ENCODE measurements around the gene ZNF318. TPM values are rescaled to one million over a fixed set of nuclear protein-coding genes. Genes with fewer than 3 reads are reported as not detected.
"Not testable (repeated sequence)": the region's sequence is repeated elsewhere in the genome, so short reads cannot be mapped to it uniquely, and the experiment has no call there.

Gene ZNF318
- total and polyA plus RNA-seq, 2 donors (not counting 3 experiments of a cell fraction or from before 2014, with no cell fraction given) = 7.1 to 13.6 TPM

- Histone ChIP-seq H3K4me1 (ENCODE audit: control insufficient read depth, extremely low read depth, insufficient read depth, low read length) (no peaks in the 10 kb centered on the region), H3K27me3 (ENCODE audit: control insufficient read depth in 2 of 2, insufficient read depth in 2 of 2, low read length in 2 of 2) (peaks cover 9 to 10% of the 10 kb centered on the region in 2 experiments), H3K4me3 (replicated peaks in 1 of 3; ENCODE audit: insufficient read depth in 1 of 3, low read depth in 1 of 3, low read length in 3 of 3) (no peak overlapping the region), H4K20me1 (replicated peaks; ENCODE audit: control insufficient read depth, extremely low read depth, insufficient read depth, low read length) (no peaks in the 10 kb centered on the region), H3K9ac (replicated peaks; ENCODE audit: extremely low read depth, insufficient read depth, low read length) (no peak overlapping the region), H2AFZ (ENCODE audit: low read depth, low read length) (no peak overlapping the region), H3K4me2 (ENCODE audit: insufficient read depth, low read length) (no peak overlapping the region), H3K79me2 (ENCODE audit: control insufficient read depth, insufficient read depth, low read length) (no peaks in the 10 kb centered on the region), H3K36me3 (ENCODE audit: control insufficient read depth in 2 of 2, extremely low read depth in 1 of 2, insufficient read depth in 2 of 2, low read length in 2 of 2) (no peaks in the 10 kb centered on the region), H3K27ac (ENCODE audit: insufficient read depth, low read depth, low read length) (no peak overlapping the region), H3K9me3 (replicated peaks; ENCODE audit: control insufficient read depth, insufficient read depth, low read length) (no peaks in the 10 kb centered on the region), H3K9me1 (replicated peaks; ENCODE audit: control insufficient read depth, extremely low read depth, insufficient read depth, low read length) (no peaks in the 10 kb centered on the region)
- no peak for TF ChIP-seq EZH2 (IDR thresholded peaks at IDR 0.05; ENCODE audit: borderline replicate concordance, low read depth, low read length, severe bottlenecking)
- TF ChIP-seq MAX (IDR thresholded peaks at IDR 0.05; ENCODE audit: insufficient read depth, insufficient read length) = no peak
- no peak for TF ChIP-seq POLR2A (IDR thresholded peaks at IDR 0.05; ENCODE audit: low read depth, low read length)
- TF ChIP-seq, protein P1, sequence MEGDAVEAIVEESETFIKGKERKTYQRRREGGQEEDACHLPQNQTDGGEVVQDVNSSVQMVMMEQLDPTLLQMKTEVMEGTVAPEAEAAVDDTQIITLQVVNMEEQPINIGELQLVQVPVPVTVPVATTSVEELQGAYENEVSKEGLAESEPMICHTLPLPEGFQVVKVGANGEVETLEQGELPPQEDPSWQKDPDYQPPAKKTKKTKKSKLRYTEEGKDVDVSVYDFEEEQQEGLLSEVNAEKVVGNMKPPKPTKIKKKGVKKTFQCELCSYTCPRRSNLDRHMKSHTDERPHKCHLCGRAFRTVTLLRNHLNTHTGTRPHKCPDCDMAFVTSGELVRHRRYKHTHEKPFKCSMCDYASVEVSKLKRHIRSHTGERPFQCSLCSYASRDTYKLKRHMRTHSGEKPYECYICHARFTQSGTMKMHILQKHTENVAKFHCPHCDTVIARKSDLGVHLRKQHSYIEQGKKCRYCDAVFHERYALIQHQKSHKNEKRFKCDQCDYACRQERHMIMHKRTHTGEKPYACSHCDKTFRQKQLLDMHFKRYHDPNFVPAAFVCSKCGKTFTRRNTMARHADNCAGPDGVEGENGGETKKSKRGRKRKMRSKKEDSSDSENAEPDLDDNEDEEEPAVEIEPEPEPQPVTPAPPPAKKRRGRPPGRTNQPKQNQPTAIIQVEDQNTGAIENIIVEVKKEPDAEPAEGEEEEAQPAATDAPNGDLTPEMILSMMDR (IDR thresholded peaks at IDR 0.05; ENCODE audit: extremely low read depth in 1 of 2, insufficient read depth in 1 of 2, low read depth in 1 of 2, low read length in 2 of 2) = no peak
- TF ChIP-seq MYC (IDR thresholded peaks at IDR 0.05; ENCODE audit: low read depth, low read length) = no peak
- TF ChIP-seq JUN (IDR thresholded peaks at IDR 0.05; ENCODE audit: borderline replicate concordance, insufficient read depth, insufficient read length, low read depth) = no peak
- TF ChIP-seq FOS (IDR thresholded peaks at IDR 0.05; ENCODE audit: borderline replicate concordance, insufficient read depth, low read length) = no peak
- TF ChIP-seq POLR2AphosphoS5 (IDR thresholded peaks at IDR 0.05; ENCODE audit: insufficient read depth, low read depth, low read length) = no peak
- FAIRE-seq = no peak
- CTCF ChIA-PET = interaction anchor here (0.6 kb wide), 1 partner anchor 409 kb away, joined by 3 read pairs; no protein-coding TSS in a partner anchor
- dilution Hi-C loops (cut with MboI; ENCODE audit: extremely low pct_ligation_motif_present, low sequenced_read_pairs) (no loop called here), intact Hi-C loops (cut with micrococcal nuclease) (no loop called here)
- no TSS peak for BruUV-seq (replicated peaks)
- DNase-seq (ENCODE audit: low read depth, low spot score) = no peak
- POLR2A ChIA-PET = no interaction called here
Measured at GRCh38 chr6:43416935-43417334, 47.5 kb upstream of the ZNF318 start.

GRCh38 chr6:43415275-43415674 lies 45.8 kb upstream of the ZNF318 start:
- H3K9me1 ChIP-seq (replicated peaks; ENCODE audit: control insufficient read depth, extremely low read depth, insufficient read depth, low read length); H3K9ac ChIP-seq (replicated peaks; ENCODE audit: extremely low read depth, insufficient read depth, low read length); CTCF ChIA-PET; H4K20me1 ChIP-seq (replicated peaks; ENCODE audit: control insufficient read depth, extremely low read depth, insufficient read depth, low read length); DNase-seq (ENCODE audit: low read depth, low spot score); H3K79me2 ChIP-seq (ENCODE audit: control insufficient read depth, insufficient read depth, low read length); FAIRE-seq; H3K27ac ChIP-seq (ENCODE audit: insufficient read depth, low read depth, low read length); H3K4me1 ChIP-seq (ENCODE audit: control insufficient read depth, extremely low read depth, insufficient read depth, low read length); H2AFZ ChIP-seq (ENCODE audit: low read depth, low read length); H3K9me3 ChIP-seq (replicated peaks; ENCODE audit: control insufficient read depth, insufficient read depth, low read length); dilution Hi-C loops (cut with MboI; ENCODE audit: extremely low pct_ligation_motif_present, low sequenced_read_pairs); H3K4me2 ChIP-seq (ENCODE audit: insufficient read depth, low read length); H3K36me3 ChIP-seq (ENCODE audit: control insufficient read depth in 2 of 2, extremely low read depth in 1 of 2, insufficient read depth in 2 of 2, low read length in 2 of 2); H3K4me3 ChIP-seq (replicated peaks in 1 of 3; ENCODE audit: insufficient read depth in 1 of 3, low read depth in 1 of 3, low read length in 3 of 3); intact Hi-C loops (cut with micrococcal nuclease); BruUV-seq (replicated peaks): not testable (repeated sequence)
- H3K27me3 ChIP-seq (ENCODE audit: control insufficient read depth in 2 of 2, insufficient read depth in 2 of 2, low read length in 2 of 2) = peaks cover 9 to 10% of the 10 kb centered on the region in 2 experiments
- POLR2A ChIA-PET = interaction anchor here (0.6 kb wide), 1 partner anchor 49 kb away, joined by 3 read pairs; no protein-coding TSS in a partner anchor
